ENCODE measurements around the gene P2RY14.
A peak's percentile ranks its signal among the peaks of the same experiment; 100 is the strongest.

P2RY14 gene

GRCh38 chr3:151171145-151171757 lies 107.1 kb downstream of the P2RY14 start:
- no peak for DNase-seq

GRCh38 chr3:151169948-151170679 lies 108.2 kb downstream of the P2RY14 start:
- DNase-seq = peak; percentile 76

GRCh38 chr3:151169262-151169947 lies 108.9 kb downstream of the P2RY14 start:
- DNase-seq = peak; percentile 86

GRCh38 chr3:151168269-151169094 lies 109.9 kb downstream of the P2RY14 start:
- no peak for DNase-seq

- DNase-seq = no peak
Observed at GRCh38 chr3:151166161-151166560, 112.2 kb downstream of the P2RY14 start.

- DNase-seq = no peak
Observed at GRCh38 chr3:151165226-151165625, 113.1 kb downstream of the P2RY14 start.

Data from SIG-M5 (cell line).